ENCODE results near the gene TEX38.

- TF ChIP-seq CTCF (IDR thresholded peaks at IDR 0.05) = no peak
- no peak for TF ChIP-seq POLR2A (IDR thresholded peaks at IDR 0.05)
Observed at GRCh38 chr1:46686255-46686654, 14.6 kb downstream of the TEX38 start.

Measured in lower leg skin (tissue), 3 donors.